Hematopoietic multipotent progenitor cell treated with erythropoietin and hydrocortisone succinate and interleukin-3 and kit ligand, for 8 days (in vitro differentiated cells): ENCODE data around the gene SEMA4G.
"Not testable (repeated sequence)": the region's sequence is repeated elsewhere in the genome, so short reads cannot be mapped to it uniquely, and the experiment has no call there.

Experiments used
- DNase-seq: peaks from one replicate; pipeline ENCODE4 v3.0.0-alpha.2; 2015

SEMA4G gene

DNA sequence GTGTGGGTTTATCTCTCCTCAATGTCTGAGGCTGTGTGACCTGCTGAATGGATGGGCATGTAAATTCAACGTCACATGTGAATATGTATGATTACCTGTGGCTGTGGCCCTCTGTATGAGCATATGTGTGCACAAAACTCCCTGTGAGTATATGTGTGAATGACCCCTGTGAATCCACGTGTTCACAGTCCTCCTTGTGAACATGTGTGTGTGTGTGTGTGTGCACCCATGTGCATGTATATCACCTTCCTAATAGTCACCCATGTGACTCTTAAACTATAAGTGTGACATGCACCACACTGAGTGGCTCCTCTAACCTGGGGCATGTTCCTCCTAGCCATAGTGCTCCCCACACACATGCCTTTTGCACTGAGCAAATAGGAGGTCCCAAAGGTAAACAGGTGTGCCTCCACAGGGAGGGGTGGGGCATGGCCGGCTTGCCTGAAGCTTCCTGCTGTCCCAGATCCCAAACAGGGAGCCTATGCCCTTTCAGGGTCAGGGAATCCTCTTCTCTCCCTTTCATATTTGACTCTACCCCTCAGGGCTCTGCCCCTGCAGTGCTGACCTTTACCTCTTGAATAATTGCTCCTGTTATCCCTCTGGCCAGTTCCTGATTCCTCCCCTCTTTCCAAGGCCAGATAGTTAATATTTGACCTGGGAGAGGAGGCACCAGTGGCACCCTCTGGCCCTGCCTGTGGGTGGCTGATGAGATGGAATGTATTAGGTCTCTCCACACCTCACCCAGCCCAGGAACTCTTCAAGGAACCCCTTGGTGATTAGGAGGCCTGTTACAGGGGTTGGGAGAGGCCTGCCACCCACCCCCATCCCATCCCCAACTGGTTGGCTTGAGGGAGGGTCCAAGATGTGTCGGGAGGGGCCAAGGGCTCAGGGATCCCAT is 1.9 kb downstream of the SEMA4G start:
- DNase-seq: no peak

GRCh38 chr10:100972115-100972903 is 3.0 kb downstream of the SEMA4G start:
- DNase-seq: no peak

- DNase-seq: no peak
These were observed 3.7 kb downstream of the SEMA4G start for GRCh38 chr10:100972904-100973535.

- DNase-seq: not testable (repeated sequence)
These were observed 6.1 kb downstream of the SEMA4G start for GRCh38 chr10:100975397-100975796.

- DNase-seq: no peak
These were observed 7.6 kb downstream of the SEMA4G start for GRCh38 chr10:100976906-100977305.

- DNase-seq: no peak
These were observed 8.1 kb downstream of the SEMA4G start for GRCh38 chr10:100977436-100977835.

GRCh38 chr10:100978121-100978900 is 9.0 kb downstream of the SEMA4G start:
- DNase-seq: no peak

DNA sequence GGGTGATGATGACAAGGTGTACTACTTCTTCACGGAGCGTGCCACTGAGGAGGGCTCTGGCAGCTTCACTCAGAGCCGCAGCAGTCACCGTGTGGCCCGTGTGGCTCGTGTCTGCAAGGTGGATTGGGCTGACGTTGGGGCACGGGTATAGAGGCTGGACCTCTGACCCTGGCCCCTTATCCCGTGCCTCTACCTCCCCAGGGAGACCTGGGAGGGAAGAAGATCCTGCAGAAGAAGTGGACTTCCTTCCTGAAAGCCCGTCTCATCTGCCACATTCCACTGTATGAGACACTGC is 9.5 kb downstream of the SEMA4G start:
- DNase-seq: no peak

DNA sequence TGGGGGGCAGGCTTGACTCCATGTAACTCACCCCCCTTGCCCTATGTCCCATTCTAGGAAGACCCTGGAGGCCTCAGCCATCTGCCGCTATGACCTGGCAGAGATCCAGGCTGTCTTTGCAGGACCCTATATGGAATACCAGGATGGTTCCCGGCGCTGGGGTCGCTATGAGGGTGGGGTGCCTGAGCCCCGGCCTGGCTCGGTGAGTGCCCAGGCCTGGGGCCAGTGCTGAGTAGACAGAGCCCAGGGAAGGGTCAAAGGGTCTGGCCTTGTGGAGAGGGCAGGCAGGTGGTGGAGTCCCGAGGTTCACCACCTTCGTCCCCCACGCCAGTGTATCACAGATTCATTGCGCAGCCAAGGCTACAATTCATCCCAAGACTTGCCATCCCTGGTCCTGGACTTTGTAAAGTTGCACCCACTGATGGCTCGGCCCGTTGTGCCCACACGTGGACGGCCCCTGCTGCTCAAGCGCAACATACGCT is 10.5 kb downstream of the SEMA4G start:
- DNase-seq: no peak

DNA sequence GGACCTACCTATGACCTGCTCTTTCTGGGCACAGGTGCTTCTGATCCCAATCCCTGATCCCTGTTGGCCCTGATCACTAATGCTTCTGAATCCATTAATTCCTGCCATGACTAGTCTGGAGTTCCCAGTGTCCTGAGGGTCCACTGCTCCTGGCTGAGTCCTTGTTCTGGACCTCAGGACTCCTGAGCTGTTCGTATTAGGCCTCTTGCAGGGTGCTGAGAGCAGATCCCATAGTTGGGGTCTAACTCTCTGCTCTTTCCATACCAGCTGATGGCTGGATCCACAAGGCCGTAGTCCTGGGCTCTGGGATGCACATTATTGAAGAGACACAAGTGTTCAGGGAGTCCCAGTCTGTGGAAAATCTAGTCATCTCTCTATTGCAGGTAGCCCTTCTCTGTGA is 11.0 kb downstream of the SEMA4G start:
- DNase-seq: no peak

- no peak for DNase-seq
These were observed 11.4 kb downstream of the SEMA4G start for GRCh38 chr10:100980711-100981110.

GRCh38 chr10:100981178-100981772 is 12.0 kb downstream of the SEMA4G start:
- DNase-seq: no peak

DNA sequence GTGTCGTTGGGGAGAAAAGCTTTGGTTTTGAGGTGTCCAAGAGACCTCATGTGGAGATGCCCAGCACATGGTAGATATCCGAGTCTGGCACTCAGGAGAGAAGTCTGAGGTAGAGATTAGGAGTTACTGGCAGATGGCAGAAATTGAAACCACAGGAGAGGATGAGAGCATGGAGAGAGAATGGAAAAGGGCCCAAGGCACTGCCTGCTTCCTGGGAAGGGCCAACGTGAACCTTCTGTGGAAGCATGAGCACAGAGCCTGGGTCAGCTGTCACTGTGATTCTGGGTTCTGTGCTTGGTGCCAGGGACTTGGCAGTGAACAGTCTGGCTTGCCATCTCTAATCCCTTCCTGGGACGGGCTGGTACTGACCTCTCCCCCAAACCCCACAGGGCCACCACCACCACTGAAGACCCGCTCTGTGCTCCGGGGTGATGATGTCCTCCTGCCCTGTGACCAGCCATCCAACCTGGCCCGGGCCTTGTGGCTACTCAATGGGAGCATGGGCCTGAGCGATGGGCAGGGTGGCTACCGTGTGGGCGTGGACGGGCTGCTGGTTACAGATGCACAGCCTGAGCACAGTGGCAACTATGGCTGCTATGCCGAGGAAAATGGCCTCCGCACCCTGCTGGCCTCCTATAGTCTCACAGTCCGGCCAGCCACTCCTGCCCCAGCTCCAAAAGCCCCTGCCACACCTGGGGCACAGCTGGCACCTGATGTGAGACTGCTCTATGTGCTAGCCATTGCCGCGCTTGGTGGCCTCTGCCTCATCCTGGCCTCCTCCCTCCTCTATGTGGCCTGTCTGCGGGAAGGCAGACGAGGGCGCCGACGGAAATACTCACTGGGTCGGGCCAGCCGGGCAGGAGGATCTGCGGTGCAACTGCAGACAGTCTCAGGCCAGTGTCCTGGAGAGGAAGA is 13.9 kb downstream of the SEMA4G start:
- no peak for DNase-seq

GRCh38 chr10:100983868-100984671 is 14.8 kb downstream of the SEMA4G start:
- DNase-seq: no peak

- DNase-seq: no peak
These were observed 15.4 kb downstream of the SEMA4G start for GRCh38 chr10:100984672-100985177.

DNA sequence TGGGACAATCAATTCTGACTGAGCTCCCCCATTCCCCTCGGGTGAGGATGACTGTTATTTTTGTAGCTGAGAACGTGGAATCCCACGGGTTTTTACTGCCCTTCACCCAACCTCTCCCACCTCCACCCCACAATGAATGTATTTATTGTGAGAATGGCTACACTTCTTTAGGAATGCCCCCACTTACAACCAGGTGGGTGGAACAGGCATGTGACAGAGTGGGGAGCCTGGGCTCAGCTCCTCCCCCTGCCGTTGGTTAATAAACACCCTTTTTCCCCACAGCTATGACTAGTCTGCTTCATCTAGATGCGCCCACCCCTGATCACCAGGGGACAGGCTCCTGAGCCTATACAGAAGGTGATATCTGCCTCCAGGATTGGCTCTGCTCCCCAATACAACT is 16.0 kb downstream of the SEMA4G start:
- DNase-seq: no peak

DNA sequence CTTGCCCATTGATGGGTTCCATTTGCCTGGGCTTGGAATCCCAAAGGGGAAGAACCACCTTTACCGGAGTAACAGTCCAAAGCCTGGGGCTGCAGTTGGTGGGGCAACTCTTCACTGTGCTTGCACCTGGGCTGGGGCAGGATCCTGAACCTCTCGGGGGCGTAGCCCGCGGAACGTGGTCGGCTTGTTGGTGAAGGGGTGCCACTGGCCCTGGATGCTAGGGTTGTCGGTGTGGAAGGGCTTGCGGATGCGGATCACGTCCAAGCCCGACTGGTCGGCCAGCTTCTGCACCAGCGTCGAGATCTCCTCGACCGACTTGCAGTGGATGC is 17.3 kb downstream of the SEMA4G start:
- no peak for DNase-seq

GRCh38 chr10:100986952-100987684 is 17.8 kb downstream of the SEMA4G start, which contains the start of the genes MRPL43 and TWNK:
Gene MRPL43, minus strand, starts transcription at chr10:100987497. Its CDS starts 54 bp downstream, at chr10:100987443.
Gene TWNK, plus strand, starts transcription at chr10:100987543. Its CDS starts 668 bp downstream, at chr10:100988211.
- DNase-seq: peak; percentile 88

- no peak for DNase-seq
These were observed 18.4 kb downstream of the SEMA4G start for GRCh38 chr10:100987685-100988049.
